HG03439 (cell line): ENCODE data around the gene ADAMTS6.
"Not testable (repeated sequence)": the region's sequence is repeated elsewhere in the genome, so short reads cannot be mapped to it uniquely, and the experiment has no call there.

Source experiments
- ATAC-seq: cut with Tn5 transposase; IDR thresholded peaks from one replicate; pipeline ENCODE4 v1.9.1; 2021; ENCODE audit warnings: mild to moderate bottlenecking, moderate library complexity; ENCODE audit not compliant: unreplicated experiment

Gene ADAMTS6

GRCh38 chr5:65203746-65204145 is 278.0 kb downstream of the ADAMTS6 start:
- ATAC-seq = no peak

GRCh38 chr5:65199993-65200675 is 281.6 kb downstream of the ADAMTS6 start:
- ATAC-seq = no peak

- no peak for ATAC-seq
These were observed 283.1 kb downstream of the ADAMTS6 start for GRCh38 chr5:65198456-65199120.

- ATAC-seq = no peak
These were observed 283.9 kb downstream of the ADAMTS6 start for GRCh38 chr5:65197531-65198455.

- ATAC-seq = no peak
These were observed 286.8 kb downstream of the ADAMTS6 start for GRCh38 chr5:65194871-65195270.

GRCh38 chr5:65192331-65192730 is 289.4 kb downstream of the ADAMTS6 start:
- no peak for ATAC-seq

- no peak for ATAC-seq
These were observed 290.1 kb downstream of the ADAMTS6 start for GRCh38 chr5:65191554-65192135.

- ATAC-seq = no peak
These were observed 291.2 kb downstream of the ADAMTS6 start for GRCh38 chr5:65190328-65191053.

- no peak for ATAC-seq
These were observed 295.0 kb downstream of the ADAMTS6 start for GRCh38 chr5:65186646-65187227.

GRCh38 chr5:65185468-65185867 is 296.3 kb downstream of the ADAMTS6 start:
- ATAC-seq = no peak

GRCh38 chr5:65184780-65185179 is 296.9 kb downstream of the ADAMTS6 start:
- no peak for ATAC-seq

- not testable (repeated sequence) for ATAC-seq
These were observed 307.5 kb downstream of the ADAMTS6 start for GRCh38 chr5:65174231-65174630.

- no peak for ATAC-seq
These were observed 308.6 kb downstream of the ADAMTS6 start for GRCh38 chr5:65173130-65173525.

GRCh38 chr5:65172486-65173129 is 309.1 kb downstream of the ADAMTS6 start:
- no peak for ATAC-seq

- ATAC-seq = no peak
These were observed 310.1 kb downstream of the ADAMTS6 start for GRCh38 chr5:65171645-65172044.

- ATAC-seq = no peak
These were observed 318.0 kb downstream of the ADAMTS6 start for GRCh38 chr5:65163698-65164097.

GRCh38 chr5:65161655-65162054 is 320.1 kb downstream of the ADAMTS6 start:
- no peak for ATAC-seq

GRCh38 chr5:65157906-65158603 is 323.7 kb downstream of the ADAMTS6 start:
- ATAC-seq = no peak

- no peak for ATAC-seq
These were observed 324.8 kb downstream of the ADAMTS6 start for GRCh38 chr5:65156933-65157332.
